ENCODE data around the gene FUZ.

FUZ gene

DNA sequence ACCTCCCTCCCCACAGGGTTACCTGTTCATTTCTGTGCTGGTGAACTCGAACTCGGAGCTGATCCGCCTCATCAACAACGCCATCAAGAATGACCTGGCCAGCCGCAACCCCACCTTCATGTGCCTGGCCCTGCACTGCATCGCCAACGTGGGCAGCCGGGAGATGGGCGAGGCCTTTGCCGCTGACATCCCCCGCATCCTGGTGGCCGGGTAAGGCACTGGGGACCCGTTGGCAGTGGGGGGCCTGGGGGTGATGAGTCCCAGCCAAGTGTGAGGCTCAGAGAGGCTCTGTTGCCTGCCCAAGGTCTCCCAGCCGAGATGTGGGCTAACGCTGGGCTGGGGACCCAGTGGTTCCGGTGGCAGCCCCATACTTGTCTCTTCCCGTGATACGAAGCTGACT, 30.6 kb downstream of the FUZ start:
- H3K9ac ChIP-seq (ENCODE audit: low read depth in 1 of 2, low read length in 2 of 2): no peak overlapping the region
- H3K4me1 ChIP-seq (ENCODE audit: control insufficient read depth in 1 of 2, insufficient read depth in 2 of 2, low read length in 2 of 2): peaks cover 0 to 5% of the 10 kb centered on the region in 2 donors
- H3K4me3 ChIP-seq (ENCODE audit: low read depth in 1 of 2, low read length in 2 of 2): no peak overlapping the region
- no peaks in the 10 kb centered on the region for H3K27me3 ChIP-seq (ENCODE audit: control insufficient read depth in 1 of 2, insufficient read depth in 2 of 2, low read length in 2 of 2)
- H3K9me3 ChIP-seq (ENCODE audit: control insufficient read depth in 1 of 2, low read length in 2 of 2): no peaks in the 10 kb centered on the region
- no peak overlapping the region for H3K27ac ChIP-seq (ENCODE audit: low read depth, low read length)
- H3K36me3 ChIP-seq (ENCODE audit: control insufficient read depth in 1 of 2, insufficient read depth in 2 of 2, low read length in 2 of 2): peaks cover 11 to 26% of the 10 kb centered on the region in 2 donors

DNA sequence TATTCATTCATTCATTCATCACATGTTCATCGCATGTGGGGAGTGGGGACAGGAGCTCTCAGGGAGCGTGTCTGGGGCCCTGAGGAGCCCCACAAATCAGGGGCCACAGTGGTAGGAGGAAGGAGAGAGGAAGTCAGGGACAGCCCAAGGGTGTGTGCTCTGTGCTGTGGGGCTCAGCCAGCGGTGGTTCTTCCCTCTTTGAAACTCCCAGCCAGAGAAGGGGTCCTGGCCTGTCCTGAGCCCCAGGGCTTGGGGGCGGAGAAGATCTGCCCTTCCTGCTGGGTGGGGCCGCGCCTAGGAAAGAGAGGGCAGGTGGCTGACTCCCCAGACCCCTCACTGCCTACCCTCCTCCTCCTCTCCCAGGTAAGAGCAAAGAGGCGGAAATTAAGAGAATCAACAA, 31.7 kb downstream of the FUZ start:
- H3K4me1 ChIP-seq (ENCODE audit: control insufficient read depth in 1 of 2, insufficient read depth in 2 of 2, low read length in 2 of 2): peaks cover 0 to 2% of the 10 kb centered on the region in 2 donors
- H3K36me3 ChIP-seq (ENCODE audit: control insufficient read depth in 1 of 2, insufficient read depth in 2 of 2, low read length in 2 of 2): peaks cover 11 to 26% of the 10 kb centered on the region in 2 donors
- no peak overlapping the region for H3K4me3 ChIP-seq (ENCODE audit: low read depth in 1 of 2, low read length in 2 of 2)
- no peaks in the 10 kb centered on the region for H3K9me3 ChIP-seq (ENCODE audit: control insufficient read depth in 1 of 2, low read length in 2 of 2)
- H3K27ac ChIP-seq (ENCODE audit: low read depth, low read length): no peak overlapping the region
- no peak overlapping the region for H3K9ac ChIP-seq (ENCODE audit: low read depth in 1 of 2, low read length in 2 of 2)
- no peaks in the 10 kb centered on the region for H3K27me3 ChIP-seq (ENCODE audit: control insufficient read depth in 1 of 2, insufficient read depth in 2 of 2, low read length in 2 of 2)

DNA sequence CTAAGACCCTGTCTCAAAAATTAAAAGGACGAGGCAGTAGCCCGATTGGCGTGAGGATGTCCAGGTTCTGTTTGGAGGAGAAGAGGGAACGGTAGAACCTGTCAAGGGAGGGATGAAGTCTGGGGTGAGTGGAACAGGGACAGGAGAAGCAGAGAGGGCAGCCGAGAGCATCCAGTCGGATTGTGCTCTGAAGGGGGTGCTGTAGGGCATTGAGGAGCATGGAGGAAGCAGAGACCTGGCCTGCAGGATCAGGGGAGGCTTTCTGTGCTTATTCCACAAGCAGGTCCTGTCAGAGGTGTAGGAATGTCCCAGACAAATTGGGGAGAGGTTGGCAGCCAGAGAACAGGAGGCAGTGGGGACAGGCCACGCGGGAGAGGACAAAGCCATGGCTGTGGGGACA, 32.2 kb downstream of the FUZ start:
- H3K9me3 ChIP-seq (ENCODE audit: control insufficient read depth in 1 of 2, low read length in 2 of 2): no peaks in the 10 kb centered on the region
- H3K4me3 ChIP-seq (ENCODE audit: low read depth in 1 of 2, low read length in 2 of 2): no peak overlapping the region
- no peaks in the 10 kb centered on the region for H3K27me3 ChIP-seq (ENCODE audit: control insufficient read depth in 1 of 2, insufficient read depth in 2 of 2, low read length in 2 of 2)
- peaks cover 11 to 27% of the 10 kb centered on the region in 2 donors for H3K36me3 ChIP-seq (ENCODE audit: control insufficient read depth in 1 of 2, insufficient read depth in 2 of 2, low read length in 2 of 2)
- no peak overlapping the region for H3K9ac ChIP-seq (ENCODE audit: low read depth in 1 of 2, low read length in 2 of 2)
- H3K4me1 ChIP-seq (ENCODE audit: control insufficient read depth in 1 of 2, insufficient read depth in 2 of 2, low read length in 2 of 2): no peaks in the 10 kb centered on the region
- no peak overlapping the region for H3K27ac ChIP-seq (ENCODE audit: low read depth, low read length)

DNA sequence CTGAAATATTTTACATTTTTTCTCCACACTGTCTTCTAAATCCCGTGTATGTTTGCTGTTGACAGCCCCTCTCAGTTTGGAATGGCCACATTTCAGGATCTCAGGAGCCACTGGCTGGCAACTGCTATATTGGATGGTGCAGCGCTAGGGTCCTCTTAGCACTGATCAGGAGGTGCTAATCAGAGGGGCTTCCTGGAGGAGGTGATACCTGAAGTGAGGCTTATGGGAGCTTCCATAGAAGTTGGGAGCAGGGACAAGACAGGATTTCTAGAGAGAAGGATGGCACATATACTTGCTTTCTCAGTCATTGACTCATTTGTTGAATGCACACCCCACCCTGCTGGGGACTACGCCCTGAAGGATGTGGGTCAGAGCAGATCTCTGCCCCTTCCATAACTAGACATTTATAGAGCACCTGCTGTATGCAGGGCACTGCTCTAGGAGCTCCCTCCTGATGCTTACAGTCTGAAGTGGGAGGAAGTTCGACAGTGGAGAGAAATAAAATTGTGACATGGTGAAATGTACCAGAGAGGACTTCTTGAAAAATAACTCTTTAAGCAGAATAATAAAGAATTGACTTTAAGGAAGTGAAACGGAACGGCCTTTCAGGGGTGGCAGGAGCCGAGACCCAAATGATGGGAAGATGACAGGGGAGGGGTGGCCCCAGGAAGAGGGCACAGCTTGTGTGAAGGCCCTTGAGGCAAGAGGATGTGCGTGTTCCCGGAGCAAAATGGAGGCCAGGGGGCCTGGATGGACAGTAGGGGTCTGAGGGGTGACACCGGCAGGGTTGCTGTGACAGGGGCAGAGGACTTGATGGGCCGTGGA, 33.1 kb downstream of the FUZ start:
- Histone ChIP-seq H3K27me3 (ENCODE audit: control insufficient read depth in 1 of 2, insufficient read depth in 2 of 2, low read length in 2 of 2) (no peaks in the 10 kb centered on the region), H3K9me3 (ENCODE audit: control insufficient read depth in 1 of 2, low read length in 2 of 2) (no peaks in the 10 kb centered on the region), H3K36me3 (ENCODE audit: control insufficient read depth in 1 of 2, insufficient read depth in 2 of 2, low read length in 2 of 2) (peaks cover 11 to 26% of the 10 kb centered on the region in 2 donors), H3K4me3 (ENCODE audit: low read depth in 1 of 2, low read length in 2 of 2) (no peak overlapping the region), H3K9ac (ENCODE audit: low read depth in 1 of 2, low read length in 2 of 2) (no peak overlapping the region), H3K27ac (ENCODE audit: low read depth, low read length) (no peak overlapping the region), H3K4me1 (ENCODE audit: control insufficient read depth in 1 of 2, insufficient read depth in 2 of 2, low read length in 2 of 2) (no peaks in the 10 kb centered on the region)

DNA sequence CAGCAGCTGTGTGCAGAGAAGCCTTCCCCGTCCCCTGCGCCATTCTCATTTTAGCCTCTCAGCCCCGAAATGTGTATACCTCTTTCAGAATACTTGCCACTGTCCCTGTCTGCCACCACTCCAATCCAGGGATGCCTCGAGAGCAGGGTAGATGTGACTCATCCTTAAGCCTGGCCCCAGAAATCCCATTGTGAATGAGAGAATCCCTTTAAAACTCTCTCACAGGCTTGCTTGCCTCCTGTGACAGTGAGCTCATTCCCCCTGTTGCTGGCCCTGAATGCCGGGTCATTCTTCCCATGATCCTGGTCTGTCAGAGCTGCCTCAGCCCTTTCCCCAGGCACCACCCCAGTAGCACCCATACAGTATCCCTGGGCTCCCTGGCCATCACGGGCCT, 36.7 kb downstream of the FUZ start:
- peaks cover 3 to 9% of the 10 kb centered on the region in 2 donors for H3K36me3 ChIP-seq (ENCODE audit: control insufficient read depth in 1 of 2, insufficient read depth in 2 of 2, low read length in 2 of 2)
- peaks cover 3 to 9% of the 10 kb centered on the region in 2 donors for H3K4me1 ChIP-seq (ENCODE audit: control insufficient read depth in 1 of 2, insufficient read depth in 2 of 2, low read length in 2 of 2)
- no peak overlapping the region for H3K4me3 ChIP-seq (ENCODE audit: low read depth in 1 of 2, low read length in 2 of 2)
- H3K9me3 ChIP-seq (ENCODE audit: control insufficient read depth in 1 of 2, low read length in 2 of 2): no peaks in the 10 kb centered on the region
- no peak overlapping the region for H3K9ac ChIP-seq (ENCODE audit: low read depth in 1 of 2, low read length in 2 of 2)
- H3K27ac ChIP-seq (ENCODE audit: low read depth, low read length): no peak overlapping the region
- H3K27me3 ChIP-seq (ENCODE audit: control insufficient read depth in 1 of 2, insufficient read depth in 2 of 2, low read length in 2 of 2): no peaks in the 10 kb centered on the region

DNA sequence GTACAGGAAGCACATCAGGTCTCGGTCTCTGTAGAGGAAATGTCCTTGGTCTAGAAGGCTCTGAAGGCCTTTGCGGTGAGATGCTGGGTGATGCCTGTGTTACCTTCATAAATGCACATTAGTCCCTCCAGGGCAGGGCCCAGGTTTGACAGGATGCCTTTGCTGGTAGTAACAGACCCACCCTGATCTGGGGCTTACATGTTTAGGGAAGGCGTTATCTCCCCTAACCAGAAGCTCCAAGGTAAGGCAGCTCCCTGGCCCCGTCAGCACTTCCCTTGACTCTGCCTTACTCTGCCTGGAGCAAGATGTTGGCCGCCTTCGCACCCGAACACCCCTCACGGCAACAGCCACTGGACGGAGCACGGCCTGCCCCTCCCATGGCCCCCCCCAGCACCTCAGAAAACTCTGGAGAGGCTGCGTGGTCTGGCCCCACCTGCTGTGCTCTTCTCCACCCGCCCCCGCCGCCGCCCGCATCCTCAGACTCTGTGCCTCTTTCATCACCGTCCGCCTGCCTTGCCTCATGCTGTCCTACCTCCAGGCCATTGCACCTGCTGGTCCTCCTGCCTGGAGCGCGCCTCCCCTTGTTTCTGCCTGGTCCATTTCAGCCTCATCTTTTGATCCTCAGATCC, 37.2 kb downstream of the FUZ start:
- Histone ChIP-seq H3K4me3 (ENCODE audit: low read depth in 1 of 2, low read length in 2 of 2) (no peak overlapping the region), H3K9ac (ENCODE audit: low read depth in 1 of 2, low read length in 2 of 2) (no peak overlapping the region), H3K4me1 (ENCODE audit: control insufficient read depth in 1 of 2, insufficient read depth in 2 of 2, low read length in 2 of 2) (peaks cover 3 to 9% of the 10 kb centered on the region in 2 donors), H3K36me3 (ENCODE audit: control insufficient read depth in 1 of 2, insufficient read depth in 2 of 2, low read length in 2 of 2) (peaks cover 3 to 9% of the 10 kb centered on the region in 2 donors), H3K27me3 (ENCODE audit: control insufficient read depth in 1 of 2, insufficient read depth in 2 of 2, low read length in 2 of 2) (no peaks in the 10 kb centered on the region), H3K9me3 (ENCODE audit: control insufficient read depth in 1 of 2, low read length in 2 of 2) (no peaks in the 10 kb centered on the region), H3K27ac (ENCODE audit: low read depth, low read length) (no peak overlapping the region)

DNA sequence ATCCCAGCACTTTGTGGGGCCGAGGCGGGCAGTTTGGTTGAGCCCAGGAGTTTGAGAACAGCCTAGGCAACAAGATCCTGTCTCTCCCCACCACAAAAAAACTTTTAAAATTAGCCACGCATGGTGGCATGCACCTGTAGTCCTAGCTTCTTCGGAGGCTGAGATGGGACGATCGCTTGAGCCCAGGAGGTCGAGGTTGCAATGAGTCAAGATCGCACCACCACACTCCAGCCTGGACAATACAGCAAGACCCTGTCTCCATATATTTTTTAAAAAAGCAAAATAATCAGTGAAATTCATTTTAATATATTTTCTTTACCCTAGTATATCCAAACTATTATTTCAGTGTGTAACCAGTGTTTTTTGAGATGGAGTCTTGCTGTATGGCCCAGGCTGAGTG, 38.1 kb downstream of the FUZ start:
- Histone ChIP-seq H3K9me3 (ENCODE audit: control insufficient read depth in 1 of 2, low read length in 2 of 2) (no peaks in the 10 kb centered on the region), H3K27ac (ENCODE audit: low read depth, low read length) (no peak overlapping the region)

DNA sequence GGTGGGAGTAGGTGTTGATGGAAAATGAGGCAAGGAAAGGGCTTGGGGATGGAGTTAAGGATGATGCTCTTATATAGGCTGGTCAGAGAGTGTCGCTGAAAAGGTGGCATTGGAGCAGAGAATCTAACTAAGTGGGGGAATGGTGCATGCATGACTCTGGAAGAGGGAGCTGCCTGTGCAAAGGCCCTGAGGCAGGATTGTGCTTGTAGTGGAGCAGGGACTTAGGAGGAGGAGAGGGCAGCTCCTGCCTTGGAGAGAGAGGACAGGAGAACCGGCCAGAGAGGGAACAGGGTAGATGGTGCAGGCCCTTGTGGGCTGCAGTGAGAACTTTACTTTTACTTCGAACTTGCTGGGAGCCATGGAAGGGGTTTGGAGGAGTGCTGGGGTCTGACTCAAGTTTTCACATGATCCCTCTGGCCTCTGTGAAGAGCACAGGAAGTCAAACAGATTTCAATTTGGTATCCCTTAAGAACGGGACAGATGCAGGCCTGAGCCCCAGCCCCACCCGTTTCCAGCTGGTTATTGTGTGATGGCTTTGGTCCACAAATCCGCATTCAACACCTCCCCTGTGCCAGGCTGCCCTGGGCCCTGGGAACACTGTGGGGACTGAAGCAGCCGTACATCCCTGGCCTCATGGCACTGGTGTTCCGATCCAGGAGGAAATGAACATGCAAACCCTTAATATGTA, 39.3 kb downstream of the FUZ start:
- Histone ChIP-seq H3K9me3 (ENCODE audit: control insufficient read depth in 1 of 2, low read length in 2 of 2) (no peaks in the 10 kb centered on the region), H3K36me3 (ENCODE audit: control insufficient read depth in 1 of 2, insufficient read depth in 2 of 2, low read length in 2 of 2) (peaks cover 3 to 9% of the 10 kb centered on the region in 2 donors), H3K27me3 (ENCODE audit: control insufficient read depth in 1 of 2, insufficient read depth in 2 of 2, low read length in 2 of 2) (no peaks in the 10 kb centered on the region), H3K4me3 (ENCODE audit: low read depth in 1 of 2, low read length in 2 of 2) (no peak overlapping the region), H3K4me1 (ENCODE audit: control insufficient read depth in 1 of 2, insufficient read depth in 2 of 2, low read length in 2 of 2) (peaks cover 3 to 9% of the 10 kb centered on the region in 2 donors), H3K27ac (ENCODE audit: low read depth, low read length) (no peak overlapping the region), H3K9ac (ENCODE audit: low read depth in 1 of 2, low read length in 2 of 2) (no peak overlapping the region)

More for the DNA sequence above, 38.1 kb downstream of the FUZ start:
- H3K4me3 ChIP-seq (ENCODE audit: low read depth in 1 of 2, low read length in 2 of 2): no peak overlapping the region
- no peaks in the 10 kb centered on the region for H3K27me3 ChIP-seq (ENCODE audit: control insufficient read depth in 1 of 2, insufficient read depth in 2 of 2, low read length in 2 of 2)
- no peak overlapping the region for H3K9ac ChIP-seq (ENCODE audit: low read depth in 1 of 2, low read length in 2 of 2)
- H3K4me1 ChIP-seq (ENCODE audit: control insufficient read depth in 1 of 2, insufficient read depth in 2 of 2, low read length in 2 of 2): peaks cover 3 to 9% of the 10 kb centered on the region in 2 donors
- peaks cover 3 to 9% of the 10 kb centered on the region in 2 donors for H3K36me3 ChIP-seq (ENCODE audit: control insufficient read depth in 1 of 2, insufficient read depth in 2 of 2, low read length in 2 of 2)

DNA sequence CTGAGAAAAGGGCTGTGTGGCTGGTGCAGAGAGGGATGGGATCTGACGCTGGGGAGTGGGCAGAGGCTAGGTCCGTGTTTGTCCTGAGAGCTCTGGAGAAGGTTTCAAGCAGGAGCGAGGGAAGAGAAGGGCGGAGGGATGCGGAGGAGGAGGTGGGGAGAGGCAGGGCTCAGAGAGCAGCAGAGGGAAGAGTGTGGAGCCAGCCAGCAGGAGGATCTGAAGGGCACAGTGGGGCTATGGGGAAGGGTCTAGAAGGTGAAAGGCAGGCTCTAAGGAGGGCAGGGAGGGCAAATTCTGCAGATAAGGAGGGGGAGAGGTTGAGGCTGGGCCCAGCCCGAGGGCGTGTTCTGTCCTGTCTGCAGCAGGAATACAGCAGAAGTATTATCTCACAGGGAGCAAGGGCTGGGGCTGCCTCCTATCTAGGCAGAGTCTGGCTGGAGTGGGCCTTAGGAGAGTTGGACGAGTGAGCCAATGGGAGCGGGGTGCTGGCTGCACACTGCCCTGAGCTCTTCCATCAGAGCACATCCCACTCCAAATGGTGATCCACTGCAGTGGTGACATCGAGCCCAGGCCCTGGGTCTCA, 40.2 kb downstream of the FUZ start:
- Histone ChIP-seq H3K4me3 (ENCODE audit: low read depth in 1 of 2, low read length in 2 of 2) (no peak overlapping the region), H3K27ac (ENCODE audit: low read depth, low read length) (no peak overlapping the region), H3K36me3 (ENCODE audit: control insufficient read depth in 1 of 2, insufficient read depth in 2 of 2, low read length in 2 of 2) (peaks cover 3 to 12% of the 10 kb centered on the region in 2 donors), H3K9ac (ENCODE audit: low read depth in 1 of 2, low read length in 2 of 2) (no peak overlapping the region), H3K4me1 (ENCODE audit: control insufficient read depth in 1 of 2, insufficient read depth in 2 of 2, low read length in 2 of 2) (peaks cover 8 to 17% of the 10 kb centered on the region in 2 donors), H3K27me3 (ENCODE audit: control insufficient read depth in 1 of 2, insufficient read depth in 2 of 2, low read length in 2 of 2) (no peaks in the 10 kb centered on the region), H3K9me3 (ENCODE audit: control insufficient read depth in 1 of 2, low read length in 2 of 2) (no peaks in the 10 kb centered on the region)

All from duodenal mucosa (tissue), 2 donors.